Measurements from ENCODE around the gene GPBP1. TPM values are rescaled to one million over a fixed set of nuclear protein-coding genes. Genes with fewer than 3 reads are reported as not detected.
A peak's percentile ranks its signal among the peaks of the same experiment; 100 is the strongest.
"Not testable (repeated sequence)": the region's sequence is repeated elsewhere in the genome, so short reads cannot be mapped to it uniquely, and the experiment has no call there.

GPBP1 gene
- total and polyA plus RNA-seq, 5 donors from 2014 or later: 88.8 to 171 (median 98.5) TPM

DNA sequence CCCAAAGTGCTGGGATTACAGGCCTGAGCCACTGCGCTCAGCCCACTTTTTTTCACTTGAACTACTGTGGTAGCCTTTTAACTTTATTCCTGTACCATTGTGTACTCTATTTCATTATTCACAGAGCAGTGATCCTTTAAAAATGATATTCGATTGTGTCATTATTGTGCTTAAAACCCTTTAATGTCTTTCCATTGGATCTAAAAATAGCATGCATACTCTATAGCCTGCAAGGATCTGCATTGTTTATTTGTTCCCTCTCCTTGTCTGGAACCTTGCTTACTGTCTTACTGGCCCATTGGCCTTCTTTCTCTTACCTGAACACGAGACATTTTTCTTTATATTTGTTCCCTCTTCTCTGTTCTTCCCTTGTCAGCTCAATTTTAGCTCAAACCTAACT is 15.7 kb downstream of the GPBP1 start:
- Mint-ChIP-seq H3K36me3 (peaks cover 34% of the 10 kb centered on the region), H3K4me3 (peak overlapping the region; percentile 41 to 49 (median 45)), H3K27me3 (no peaks in the 10 kb centered on the region), H3K27ac (peak overlapping the region in 2 of 3 donors; percentile 53 to 54), H3K4me1 (peaks cover 53 to 93% (median 73%) of the 10 kb centered on the region in 4 donors), H3K9me3 (peaks cover 0 to under 1% (median 0%) of the 10 kb centered on the region in 7 donors)
- no peak for DNase-seq
- Histone ChIP-seq H3K27ac (ENCODE audit: insufficient read depth, low read length, poor library complexity, severe bottlenecking) (no peak overlapping the region), H3K36me3 (ENCODE audit: control insufficient read depth, insufficient read depth, low read length) (peaks cover 7% of the 10 kb centered on the region), H3K4me3 (ENCODE audit: low read depth, low read length) (peak overlapping the region; percentile 34), H3K27me3 (ENCODE audit: control insufficient read depth, insufficient read depth, low read length) (no peaks in the 10 kb centered on the region), H3K4me1 (ENCODE audit: control insufficient read depth, insufficient read depth, low read length, poor library complexity, severe bottlenecking) (peaks cover 82% of the 10 kb centered on the region), H3K9me3 (ENCODE audit: control insufficient read depth in 2 of 2, low read length in 2 of 2) (no peaks in the 10 kb centered on the region)
- no peak for ATAC-seq (ENCODE audit: low read depth in 2 of 2)

DNA sequence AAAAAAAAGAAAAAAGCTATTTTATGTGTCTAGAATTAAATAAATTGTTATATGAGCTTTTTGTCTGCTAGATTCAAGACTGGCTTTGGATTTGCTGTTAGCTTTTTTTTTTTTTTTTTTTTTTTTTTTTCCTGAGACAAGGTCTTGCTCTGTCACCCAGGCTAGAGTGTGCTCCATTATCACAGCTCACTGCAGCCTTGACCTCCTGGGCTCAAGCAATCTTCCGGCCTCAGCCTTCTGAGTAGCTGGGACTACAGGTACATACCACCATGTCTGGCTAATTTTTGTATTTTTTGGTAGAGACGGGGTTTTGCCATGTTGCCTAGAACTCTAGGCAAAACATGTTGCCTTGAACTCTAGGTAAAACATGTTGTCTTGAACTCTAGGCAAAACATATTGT is 16.7 kb downstream of the GPBP1 start:
- ATAC-seq (ENCODE audit: low read depth in 2 of 2) (no peak), DNase-seq (no peak)
- no peak overlapping the region for H3K27ac ChIP-seq (ENCODE audit: insufficient read depth, low read length, poor library complexity, severe bottlenecking)
- H3K4me3 ChIP-seq (ENCODE audit: low read depth, low read length): no peak overlapping the region
- H3K4me3 Mint-ChIP-seq: peak overlapping the region in 1 of 4 donors; percentile 56
- H3K4me1 ChIP-seq (ENCODE audit: control insufficient read depth, insufficient read depth, low read length, poor library complexity, severe bottlenecking): peaks cover 76% of the 10 kb centered on the region
- no peak overlapping the region for H3K27ac Mint-ChIP-seq
- H3K27me3 Mint-ChIP-seq: no peaks in the 10 kb centered on the region
- peaks cover 51 to 93% (median 76%) of the 10 kb centered on the region in 4 donors for H3K4me1 Mint-ChIP-seq
- H3K36me3 ChIP-seq (ENCODE audit: control insufficient read depth, insufficient read depth, low read length): peaks cover 11% of the 10 kb centered on the region
- H3K9me3 ChIP-seq (ENCODE audit: control insufficient read depth in 2 of 2, low read length in 2 of 2): no peaks in the 10 kb centered on the region
- no peaks in the 10 kb centered on the region for H3K27me3 ChIP-seq (ENCODE audit: control insufficient read depth, insufficient read depth, low read length)
- peaks cover 40% of the 10 kb centered on the region for H3K36me3 Mint-ChIP-seq
- peaks cover 0 to 3% (median 0%) of the 10 kb centered on the region in 7 donors for H3K9me3 Mint-ChIP-seq

- no peaks in the 10 kb centered on the region for H3K9me3 ChIP-seq (ENCODE audit: control insufficient read depth in 2 of 2, low read length in 2 of 2)
- H3K27me3 ChIP-seq (ENCODE audit: control insufficient read depth, insufficient read depth, low read length): no peaks in the 10 kb centered on the region
- ATAC-seq (ENCODE audit: low read depth in 2 of 2) (no peak), DNase-seq (no peak)
- peaks cover 45 to 92% (median 74%) of the 10 kb centered on the region in 4 donors for H3K4me1 Mint-ChIP-seq
- H3K36me3 Mint-ChIP-seq: peaks cover 41% of the 10 kb centered on the region
- peak overlapping the region in 1 of 3 donors; percentile 25 for H3K27ac Mint-ChIP-seq
- H3K27ac ChIP-seq (ENCODE audit: insufficient read depth, low read length, poor library complexity, severe bottlenecking): peak overlapping the region; percentile 7
- peaks cover 0 to 3% (median 0%) of the 10 kb centered on the region in 7 donors for H3K9me3 Mint-ChIP-seq
- H3K27me3 Mint-ChIP-seq: no peaks in the 10 kb centered on the region
- H3K4me3 ChIP-seq (ENCODE audit: low read depth, low read length): no peak overlapping the region
- H3K4me3 Mint-ChIP-seq: peak overlapping the region in 2 of 4 donors; percentile 38 to 56
- H3K4me1 ChIP-seq (ENCODE audit: control insufficient read depth, insufficient read depth, low read length, poor library complexity, severe bottlenecking): peaks cover 71% of the 10 kb centered on the region
- peaks cover 13% of the 10 kb centered on the region for H3K36me3 ChIP-seq (ENCODE audit: control insufficient read depth, insufficient read depth, low read length)
Measured at GRCh38 chr5:57191163-57191562, 17.3 kb downstream of the GPBP1 start.

DNA sequence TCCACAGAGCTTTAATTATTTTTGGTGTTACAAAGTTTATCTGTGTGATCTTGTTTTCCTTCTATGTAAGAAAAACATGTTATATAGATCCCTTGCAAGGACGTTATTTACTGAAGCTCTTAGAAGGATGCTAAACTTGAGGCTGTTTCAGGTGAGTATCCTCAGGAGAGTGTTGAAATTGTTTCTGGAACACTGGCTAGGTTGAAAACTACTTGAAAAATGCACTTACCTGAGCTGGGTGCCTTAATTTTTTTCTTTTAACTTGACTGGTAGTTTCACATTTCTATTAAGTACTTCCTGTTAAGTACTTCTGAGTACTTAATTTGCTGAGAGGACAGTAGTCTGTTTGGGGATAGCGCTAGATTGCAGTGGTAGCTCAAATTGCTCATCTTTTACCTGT is 18.1 kb downstream of the GPBP1 start:
- peaks cover 40 to 86% (median 71%) of the 10 kb centered on the region in 4 donors for H3K4me1 Mint-ChIP-seq
- H3K9me3 Mint-ChIP-seq: peaks cover 0 to 3% (median 0%) of the 10 kb centered on the region in 7 donors
- peak overlapping the region in 2 of 3 donors; percentile 69 to 75 for H3K27ac Mint-ChIP-seq
- Histone ChIP-seq H3K27me3 (ENCODE audit: control insufficient read depth, insufficient read depth, low read length) (no peaks in the 10 kb centered on the region), H3K9me3 (ENCODE audit: control insufficient read depth in 2 of 2, low read length in 2 of 2) (no peaks in the 10 kb centered on the region), H3K27ac (ENCODE audit: insufficient read depth, low read length, poor library complexity, severe bottlenecking) (no peak overlapping the region), H3K4me1 (ENCODE audit: control insufficient read depth, insufficient read depth, low read length, poor library complexity, severe bottlenecking) (peaks cover 63% of the 10 kb centered on the region), H3K36me3 (ENCODE audit: control insufficient read depth, insufficient read depth, low read length) (peaks cover 19% of the 10 kb centered on the region), H3K4me3 (ENCODE audit: low read depth, low read length) (no peak overlapping the region)
- peaks cover 35% of the 10 kb centered on the region for H3K36me3 Mint-ChIP-seq
- ATAC-seq (ENCODE audit: low read depth in 2 of 2) (no peak), DNase-seq (peak in 1 of 3 donors; percentile 41)
- peak overlapping the region in 2 of 4 donors; percentile 38 to 39 for H3K4me3 Mint-ChIP-seq
- no peaks in the 10 kb centered on the region for H3K27me3 Mint-ChIP-seq

- H3K27ac Mint-ChIP-seq: peak overlapping the region in 1 of 3 donors; percentile 75
- Histone ChIP-seq H3K4me1 (ENCODE audit: control insufficient read depth, insufficient read depth, low read length, poor library complexity, severe bottlenecking) (peaks cover 54% of the 10 kb centered on the region), H3K36me3 (ENCODE audit: control insufficient read depth, insufficient read depth, low read length) (peaks cover 21% of the 10 kb centered on the region)
- not testable (repeated sequence) for ATAC-seq (ENCODE audit: low read depth in 2 of 2); DNase-seq; H3K9me3 ChIP-seq (ENCODE audit: control insufficient read depth in 2 of 2, low read length in 2 of 2); H3K4me3 ChIP-seq (ENCODE audit: low read depth, low read length); H3K27me3 ChIP-seq (ENCODE audit: control insufficient read depth, insufficient read depth, low read length); H3K27me3 Mint-ChIP-seq; H3K27ac ChIP-seq (ENCODE audit: insufficient read depth, low read length, poor library complexity, severe bottlenecking); H3K9me3 Mint-ChIP-seq
- peaks cover 41% of the 10 kb centered on the region for H3K36me3 Mint-ChIP-seq
- H3K4me3 Mint-ChIP-seq: peak overlapping the region in 2 of 4 donors; percentile 38 to 64
- peaks cover 39 to 86% (median 67%) of the 10 kb centered on the region in 4 donors for H3K4me1 Mint-ChIP-seq
Measured at GRCh38 chr5:57192832-57193231, 19.0 kb downstream of the GPBP1 start.

DNA sequence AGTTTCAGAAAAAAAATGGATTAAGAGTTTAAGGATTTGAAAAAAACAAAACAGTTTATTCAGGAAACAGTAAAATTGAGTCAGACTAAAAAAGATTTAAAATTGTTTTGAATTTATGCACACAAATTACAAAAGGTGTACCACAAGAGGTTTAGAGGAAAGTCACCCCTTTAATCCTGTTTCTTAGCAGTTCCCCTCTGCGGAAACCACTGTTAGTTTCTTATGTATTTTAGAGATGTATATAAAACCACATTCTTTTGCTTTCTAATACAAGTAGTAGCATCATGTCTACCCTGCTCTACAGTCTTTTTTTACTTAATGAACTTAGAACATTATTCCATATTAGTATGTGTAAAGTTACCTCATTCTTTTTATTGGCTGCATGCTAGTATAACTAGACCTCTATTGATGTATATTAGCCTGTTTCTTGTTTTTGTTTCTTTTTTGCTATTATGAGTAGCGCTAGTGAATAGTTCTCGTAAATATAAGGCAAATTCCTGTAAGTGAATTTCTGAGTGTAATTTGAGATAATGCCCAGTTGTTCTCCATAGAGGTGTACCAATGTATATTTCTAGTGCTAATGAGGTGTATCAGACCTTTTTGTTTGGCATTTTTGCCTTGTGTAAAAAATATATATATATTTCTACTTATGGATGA is 20.0 kb downstream of the GPBP1 start:
- ATAC-seq (ENCODE audit: low read depth in 2 of 2): no peak
- H3K36me3 ChIP-seq (ENCODE audit: control insufficient read depth, insufficient read depth, low read length): peaks cover 25% of the 10 kb centered on the region
- H3K9me3 Mint-ChIP-seq: peaks cover 0 to 3% (median 0%) of the 10 kb centered on the region in 7 donors
- H3K4me3 Mint-ChIP-seq: peak overlapping the region; percentile 23 to 71 (median 48)
- DNase-seq: peak in 2 of 3 donors; percentile 37 to 65
- no peaks in the 10 kb centered on the region for H3K9me3 ChIP-seq (ENCODE audit: control insufficient read depth in 2 of 2, low read length in 2 of 2)
- H3K27me3 Mint-ChIP-seq: no peaks in the 10 kb centered on the region
- peaks cover 40 to 85% (median 65%) of the 10 kb centered on the region in 4 donors for H3K4me1 Mint-ChIP-seq
- no peaks in the 10 kb centered on the region for H3K27me3 ChIP-seq (ENCODE audit: control insufficient read depth, insufficient read depth, low read length)
- H3K4me1 ChIP-seq (ENCODE audit: control insufficient read depth, insufficient read depth, low read length, poor library complexity, severe bottlenecking): peaks cover 48% of the 10 kb centered on the region
- no peak overlapping the region for H3K27ac ChIP-seq (ENCODE audit: insufficient read depth, low read length, poor library complexity, severe bottlenecking)
- peak overlapping the region in 2 of 3 donors; percentile 75 to 90 for H3K27ac Mint-ChIP-seq
- peaks cover 40% of the 10 kb centered on the region for H3K36me3 Mint-ChIP-seq
- H3K4me3 ChIP-seq (ENCODE audit: low read depth, low read length): peak overlapping the region; percentile 16

- Histone ChIP-seq H3K9me3 (ENCODE audit: control insufficient read depth in 2 of 2, low read length in 2 of 2) (no peaks in the 10 kb centered on the region), H3K27ac (ENCODE audit: insufficient read depth, low read length, poor library complexity, severe bottlenecking) (no peak overlapping the region), H3K36me3 (ENCODE audit: control insufficient read depth, insufficient read depth, low read length) (peaks cover 25% of the 10 kb centered on the region), H3K4me3 (ENCODE audit: low read depth, low read length) (no peak overlapping the region), H3K4me1 (ENCODE audit: control insufficient read depth, insufficient read depth, low read length, poor library complexity, severe bottlenecking) (peaks cover 53% of the 10 kb centered on the region), H3K27me3 (ENCODE audit: control insufficient read depth, insufficient read depth, low read length) (no peaks in the 10 kb centered on the region)
- ATAC-seq (ENCODE audit: low read depth in 2 of 2) (no peak), DNase-seq (no peak)
- no peak overlapping the region for H3K4me3 Mint-ChIP-seq
- H3K27me3 Mint-ChIP-seq: no peaks in the 10 kb centered on the region
- peaks cover 43 to 84% (median 65%) of the 10 kb centered on the region in 4 donors for H3K4me1 Mint-ChIP-seq
- peaks cover 43% of the 10 kb centered on the region for H3K36me3 Mint-ChIP-seq
- peak overlapping the region in 1 of 3 donors; percentile 8 for H3K27ac Mint-ChIP-seq
- peaks cover 0 to 3% (median 0%) of the 10 kb centered on the region in 7 donors for H3K9me3 Mint-ChIP-seq
Measured at GRCh38 chr5:57194653-57195052, 20.8 kb downstream of the GPBP1 start.

Data from CD4-positive, CD25-positive, alpha-beta regulatory T cell (primary cell).